ENCODE results near the gene NFIB.

The NFIB gene

GRCh38 chr9:14320271-14321181 lies 6.6 kb upstream of the NFIB start:
- no peak for TF ChIP-seq CTCF (IDR thresholded peaks at IDR 0.05; ENCODE audit: borderline replicate concordance, insufficient read depth, low read depth, low read length)
- no peak overlapping the region for H3K4me3 ChIP-seq (ENCODE audit: low read depth, low read length)

- no peak for TF ChIP-seq CTCF (IDR thresholded peaks at IDR 0.05; ENCODE audit: borderline replicate concordance, insufficient read depth, low read depth, low read length)
- no peak overlapping the region for H3K4me3 ChIP-seq (ENCODE audit: low read depth, low read length)
Measured at GRCh38 chr9:14318934-14319580, 5.1 kb upstream of the NFIB start.

GRCh38 chr9:14318361-14318760 lies 4.4 kb upstream of the NFIB start:
- H3K4me3 ChIP-seq (ENCODE audit: low read depth, low read length): no peak overlapping the region
- TF ChIP-seq CTCF (IDR thresholded peaks at IDR 0.05; ENCODE audit: borderline replicate concordance, insufficient read depth, low read depth, low read length): no peak

- no peak overlapping the region for H3K4me3 ChIP-seq (ENCODE audit: low read depth, low read length)
- TF ChIP-seq CTCF (IDR thresholded peaks at IDR 0.05; ENCODE audit: borderline replicate concordance, insufficient read depth, low read depth, low read length): no peak
Measured at GRCh38 chr9:14317667-14318320, 3.9 kb upstream of the NFIB start.

- no peak for TF ChIP-seq CTCF (IDR thresholded peaks at IDR 0.05; ENCODE audit: borderline replicate concordance, insufficient read depth, low read depth, low read length)
- no peak overlapping the region for H3K4me3 ChIP-seq (ENCODE audit: low read depth, low read length)
Measured at GRCh38 chr9:14316602-14317300, 2.8 kb upstream of the NFIB start.

GRCh38 chr9:14315875-14316601 lies 2.1 kb upstream of the NFIB start:
- no peak for TF ChIP-seq CTCF (IDR thresholded peaks at IDR 0.05; ENCODE audit: borderline replicate concordance, insufficient read depth, low read depth, low read length)
- no peak overlapping the region for H3K4me3 ChIP-seq (ENCODE audit: low read depth, low read length)
